OCI-LY7 (cell line): ENCODE measurements around the gene TMEM178B. TPM values are rescaled to one million over a fixed set of nuclear protein-coding genes. Genes with fewer than 3 reads are reported as not detected.

Source experiments
- BruUV-seq: library from RNA; stranded (reverse); fragments of 400-500 nt; replicated peaks from 2 replicates; lab custom pipeline; 2021; lab: Mats Ljungman, UMichigan
- CTCF ChIA-PET: fragments of 300-600 bp; sonication (Branson Sonifier 250); formaldehyde crosslinking; loops from one replicate; lab custom pipeline; 2022; ENCODE audit warnings: antibody characterized with exemption; ENCODE audit not compliant: unreplicated experiment; lab: Charles Lee
- POLR2A ChIA-PET: fragments of 300-600 bp; sonication (Branson Sonifier 250); formaldehyde crosslinking; loops from one replicate; lab custom pipeline; 2022; ENCODE audit warnings: antibody characterized with exemption; lab: Charles Lee
- DNase-seq: peaks from one replicate; pipeline ENCODE4 v3.0.0-alpha.2; 2015; ENCODE audit warnings: low spot score
- H2AFZ ChIP-seq: fragments of 200-600 bp; sonication (generic), shearing (Covaris generic); 2 replicates; pipeline ENCODE4 v1.6.1; 2014; ENCODE audit warnings: mild to moderate bottlenecking, antibody characterized with exemption, low read length, moderate library complexity
- H3K27ac ChIP-seq: fragments of 200-600 bp; sonication (generic); 2 replicates; pipeline ENCODE4 v1.5.1; 2014; ENCODE audit warnings: mixed run types, low read depth, mild to moderate bottlenecking, moderate library complexity, low read length, inconsistent platforms; ENCODE audit not compliant: poor library complexity, severe bottlenecking
- H3K36me3 ChIP-seq: fragments of 200-600 bp; sonication (generic); 2 replicates; pipeline ENCODE4 v1.6.1; 2014; ENCODE audit warnings: mild to moderate bottlenecking, antibody characterized with exemption, low read length, moderate library complexity, mixed read lengths; ENCODE audit not compliant: insufficient read depth
- H3K4me1 ChIP-seq: fragments of 200-600 bp; sonication (generic); 2 replicates; pipeline ENCODE4 v1.5.1; 2014; ENCODE audit warnings: mild to moderate bottlenecking, low read length; ENCODE audit not compliant: insufficient read depth, poor library complexity, severe bottlenecking
- H3K4me2 ChIP-seq: fragments of 200-600 bp; sonication (generic); 2 replicates; pipeline ENCODE4 v1.6.1; 2014; ENCODE audit warnings: mild to moderate bottlenecking, low read length
- H3K4me3 ChIP-seq: fragments of 200-600 bp; sonication (generic); 2 replicates; pipeline ENCODE4 v1.5.1; 2014; ENCODE audit warnings: mild to moderate bottlenecking, low read depth, low read length; ENCODE audit not compliant: poor library complexity, severe bottlenecking
- H3K79me2 ChIP-seq: fragments of 200-600 bp; sonication (generic); 2 replicates; pipeline ENCODE4 v1.6.1; 2016; ENCODE audit warnings: low read depth, mild to moderate bottlenecking, low read length, moderate library complexity, mixed read lengths; ENCODE audit not compliant: insufficient read depth
- H3K9me2 ChIP-seq: fragments of 200-600 bp; sonication (generic); 2 replicates; pipeline ENCODE4 v1.6.1; 2016; ENCODE audit warnings: mild to moderate bottlenecking, low read length, mixed read lengths; ENCODE audit not compliant: insufficient read depth
- H3K9me3 ChIP-seq: fragments of 200-600 bp; sonication (generic); 2 replicates; pipeline ENCODE4 v1.6.1; 2014; ENCODE audit warnings: mild to moderate bottlenecking, mixed run types, low read length, mixed read lengths
- H4K20me1 ChIP-seq: fragments of 200-600 bp; sonication (generic); 2 replicates; pipeline ENCODE4 v1.6.1; 2014; ENCODE audit warnings: mild to moderate bottlenecking, antibody characterized with exemption, low read length, moderate library complexity, mixed read lengths; ENCODE audit not compliant: insufficient read depth
- CTCF ChIP-seq: fragments of 200-600 bp; sonication (generic); conservative IDR thresholded peaks from 2 replicates; pipeline ENCODE4 v1.5.1; 2014; ENCODE audit warnings: mild to moderate bottlenecking, antibody characterized with exemption, low read length, moderate library complexity, mixed read lengths
- EZH2phosphoT487 ChIP-seq: fragments of 200-600 bp; sonication (generic); IDR thresholded peaks from 2 replicates; pipeline ENCODE4 v1.6.1; 2018; ENCODE audit warnings: low read depth, borderline replicate concordance, mild to moderate bottlenecking, mixed run types, antibody characterized with exemption, low read length, moderate library complexity, mixed read lengths
- intact Hi-C: fragments of 100-400 bp; cut with micrococcal nuclease; formaldehyde crosslinking; loops from one replicate; pipeline ENCODE4 v1.10.0; 2022; ENCODE audit not compliant: unreplicated experiment
- total RNA-seq, 2 experiments: library from RNA; depleted of rRNA in 1 of 2; stranded (reverse); fragments of >200 nt in 1 of 2; shearing (Covaris generic) in 1 of 2; gene quantifications; 2 replicates each; pipeline ENCODE4 v1.2.3, GENCODE V29; 2014 to 2022

Gene TMEM178B
- total RNA-seq, 2 experiments from 2014 or later = not detected

GRCh38 chr7:141151746-141152145, 77.9 kb downstream of the TMEM178B start:
- Histone ChIP-seq H3K4me2 (no peak overlapping the region), H3K9me2 (no peaks in the 10 kb centered on the region), H3K4me3 (no peak overlapping the region), H3K27ac (no peak overlapping the region), H3K9me3 (no peaks in the 10 kb centered on the region), H2AFZ (no peak overlapping the region), H3K36me3 (no peaks in the 10 kb centered on the region), H4K20me1 (no peaks in the 10 kb centered on the region), H3K4me1 (no peaks in the 10 kb centered on the region), H3K79me2 (no peaks in the 10 kb centered on the region)
- BruUV-seq = no TSS peak
- POLR2A ChIA-PET = no interaction called here
- CTCF ChIA-PET = no interaction called here
- intact Hi-C loops = no loop called here
- TF ChIP-seq EZH2phosphoT487 (no peak), CTCF (no peak)
- no peak for DNase-seq

GRCh38 chr7:141153231-141153630, 79.4 kb downstream of the TMEM178B start:
- TF ChIP-seq EZH2phosphoT487 (no peak), CTCF (no peak)
- Histone ChIP-seq H2AFZ (no peak overlapping the region), H3K9me3 (no peaks in the 10 kb centered on the region), H3K4me2 (no peak overlapping the region), H3K9me2 (no peaks in the 10 kb centered on the region), H3K79me2 (no peaks in the 10 kb centered on the region), H3K36me3 (no peaks in the 10 kb centered on the region), H4K20me1 (no peaks in the 10 kb centered on the region), H3K4me1 (no peaks in the 10 kb centered on the region), H3K27ac (no peak overlapping the region), H3K4me3 (no peak overlapping the region)
- no TSS peak for BruUV-seq
- CTCF ChIA-PET = no interaction called here
- POLR2A ChIA-PET = no interaction called here
- intact Hi-C loops = no loop called here
- no peak for DNase-seq

GRCh38 chr7:141154131-141154732, 80.4 kb downstream of the TMEM178B start:
- CTCF ChIA-PET = no interaction called here
- BruUV-seq = no TSS peak
- Histone ChIP-seq H3K27ac (no peak overlapping the region), H3K4me2 (no peak overlapping the region), H3K36me3 (no peaks in the 10 kb centered on the region), H3K4me1 (no peaks in the 10 kb centered on the region), H2AFZ (no peak overlapping the region), H3K79me2 (no peaks in the 10 kb centered on the region), H4K20me1 (no peaks in the 10 kb centered on the region), H3K9me2 (no peaks in the 10 kb centered on the region), H3K9me3 (no peaks in the 10 kb centered on the region), H3K4me3 (no peak overlapping the region)
- intact Hi-C loops = no loop called here
- POLR2A ChIA-PET = interaction anchor here (0.6 to 0.9 kb wide), 2 partner anchors 8 to 48 kb away, joined by 4 to 6 read pairs; no protein-coding TSS in a partner anchor
- no peak for DNase-seq
- TF ChIP-seq EZH2phosphoT487 (no peak), CTCF (no peak)
